ENCODE measurements around the gene PPA1.
"Not testable (repeated sequence)": the region's sequence is repeated elsewhere in the genome, so short reads cannot be mapped to it uniquely, and the experiment has no call there.

Gene PPA1

DNA sequence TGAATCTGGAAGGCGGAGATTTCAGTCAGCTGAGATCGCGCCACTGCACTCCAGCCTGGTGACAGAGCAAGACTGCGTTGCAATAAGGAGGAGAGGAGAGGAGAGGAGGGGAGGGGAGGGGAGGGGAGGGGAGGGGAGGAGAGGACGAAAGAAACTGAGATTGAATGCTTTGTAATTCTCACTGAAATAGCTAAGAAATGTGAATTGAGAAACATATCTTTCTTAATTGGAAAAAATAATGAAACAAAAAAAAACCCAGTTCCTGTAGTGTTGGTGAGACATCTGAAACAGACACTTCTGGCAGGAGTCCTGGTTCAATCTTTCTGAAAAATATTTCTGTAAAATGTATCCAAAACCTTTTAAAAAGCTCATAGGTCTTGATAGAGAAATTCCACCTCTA lies 26.5 kb downstream of the PPA1 start:
- DNase-seq = no peak

DNA sequence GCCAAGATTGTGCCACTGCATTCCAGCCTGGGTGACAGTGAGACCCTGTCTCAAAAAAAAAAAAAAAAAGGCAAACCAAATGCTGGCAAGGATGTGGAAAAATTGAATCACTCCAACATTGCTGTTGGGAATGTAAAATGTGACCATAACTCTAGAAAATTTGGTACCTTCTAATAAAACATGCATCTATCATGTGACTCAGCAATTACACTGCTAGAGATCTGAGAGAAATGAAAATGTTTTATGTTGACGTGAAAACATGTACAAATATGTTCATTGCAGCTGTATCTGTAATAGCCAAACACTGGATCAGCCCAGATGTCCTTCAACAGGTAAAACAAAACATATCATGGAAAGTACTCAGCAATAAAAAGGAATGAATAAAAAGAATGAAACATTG lies 32.1 kb downstream of the PPA1 start:
- no peak for DNase-seq

DNA sequence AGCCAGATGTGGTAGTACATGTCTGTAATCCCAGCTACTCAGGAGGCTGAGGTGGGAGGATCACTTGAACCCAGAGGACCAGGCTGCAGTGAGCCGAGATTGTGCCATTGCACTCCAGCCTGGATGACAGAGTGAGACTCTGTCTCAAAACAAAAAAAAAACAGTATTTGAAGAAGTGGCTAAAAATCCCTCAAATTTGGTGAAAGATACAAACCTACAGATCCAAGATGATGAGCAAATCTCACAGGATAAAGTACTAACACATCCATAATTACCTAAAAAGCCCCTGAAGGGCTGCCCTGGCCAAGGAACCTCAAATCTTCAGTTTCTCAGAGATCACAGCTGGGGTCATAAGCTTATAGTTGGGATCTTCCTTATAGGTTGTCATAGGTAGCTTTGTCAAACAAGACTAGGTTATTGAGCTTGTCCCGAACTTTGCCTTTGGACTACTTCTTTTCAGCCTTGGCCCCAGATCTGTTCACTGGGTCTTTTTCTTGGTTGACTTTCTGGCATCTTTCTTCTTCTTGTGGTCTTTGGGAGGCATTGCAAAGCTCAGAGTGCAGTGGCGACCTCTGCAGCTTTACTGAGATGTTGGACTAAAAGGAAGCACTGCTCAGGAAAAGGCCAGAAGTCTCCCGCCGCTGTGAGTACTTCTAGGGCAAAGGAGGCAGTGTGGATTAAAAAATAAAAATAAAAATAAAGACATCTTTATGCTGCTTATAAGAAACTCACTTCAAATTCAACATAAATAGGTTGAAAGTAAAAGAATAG lies 34.3 kb downstream of the PPA1 start:
- DNase-seq = peak in 1 of 2 experiments; percentile 18

DNA sequence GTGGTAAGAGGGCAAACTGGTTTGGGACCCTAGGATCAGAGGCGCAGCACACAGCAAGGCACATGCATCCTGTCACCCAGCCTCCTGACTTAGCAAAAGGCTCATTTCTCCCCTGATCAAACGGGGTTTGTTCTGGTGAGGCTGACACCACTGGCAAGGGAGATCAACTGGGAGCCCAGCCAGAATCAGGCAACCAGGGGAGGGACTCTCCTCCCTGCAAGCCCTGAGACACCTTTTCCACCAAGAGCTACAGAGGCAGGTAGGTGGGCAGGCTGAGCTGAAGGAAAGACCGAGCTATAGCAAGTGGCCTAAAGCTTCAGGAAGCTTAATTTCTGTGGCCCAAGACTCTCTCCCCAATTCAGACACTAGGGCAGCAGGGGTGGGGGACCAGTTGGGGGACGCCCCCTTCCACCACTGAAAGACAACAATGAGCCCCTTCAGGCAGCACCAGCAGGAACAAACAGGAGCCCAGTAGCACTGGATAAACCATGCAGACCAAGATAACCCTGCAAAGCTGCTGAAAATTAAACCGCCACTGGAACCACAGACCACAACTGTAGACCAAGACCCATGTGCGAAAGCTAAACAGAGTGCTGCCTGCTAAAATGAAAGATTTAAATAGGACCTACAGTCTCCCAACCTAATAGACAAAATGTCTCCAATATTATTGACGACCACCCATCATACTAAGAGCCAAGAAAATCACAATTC lies 35.8 kb downstream of the PPA1 start:
- DNase-seq = no peak

DNA sequence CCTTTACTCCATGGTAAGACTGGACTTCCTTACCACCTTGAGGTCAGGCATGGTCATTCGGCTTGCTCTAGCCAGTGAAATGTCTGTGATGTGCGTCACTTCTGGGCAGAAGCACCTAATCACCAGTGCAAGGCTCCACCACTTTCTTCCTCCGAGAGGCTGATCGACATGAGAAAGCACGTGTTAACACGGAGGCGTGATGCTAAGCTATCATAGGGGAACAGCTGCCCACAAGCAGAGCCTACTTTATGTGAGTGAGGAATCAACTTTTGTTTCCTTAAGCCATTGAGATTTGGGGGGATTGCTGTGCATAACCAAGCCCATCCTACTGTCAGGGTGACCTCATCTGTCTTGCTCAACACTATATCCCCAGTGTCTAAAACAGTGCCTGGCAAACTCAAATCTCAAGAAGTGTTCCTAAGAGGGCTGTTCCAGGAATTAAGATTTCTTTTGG lies 39.8 kb downstream of the PPA1 start:
- no peak for DNase-seq

DNA sequence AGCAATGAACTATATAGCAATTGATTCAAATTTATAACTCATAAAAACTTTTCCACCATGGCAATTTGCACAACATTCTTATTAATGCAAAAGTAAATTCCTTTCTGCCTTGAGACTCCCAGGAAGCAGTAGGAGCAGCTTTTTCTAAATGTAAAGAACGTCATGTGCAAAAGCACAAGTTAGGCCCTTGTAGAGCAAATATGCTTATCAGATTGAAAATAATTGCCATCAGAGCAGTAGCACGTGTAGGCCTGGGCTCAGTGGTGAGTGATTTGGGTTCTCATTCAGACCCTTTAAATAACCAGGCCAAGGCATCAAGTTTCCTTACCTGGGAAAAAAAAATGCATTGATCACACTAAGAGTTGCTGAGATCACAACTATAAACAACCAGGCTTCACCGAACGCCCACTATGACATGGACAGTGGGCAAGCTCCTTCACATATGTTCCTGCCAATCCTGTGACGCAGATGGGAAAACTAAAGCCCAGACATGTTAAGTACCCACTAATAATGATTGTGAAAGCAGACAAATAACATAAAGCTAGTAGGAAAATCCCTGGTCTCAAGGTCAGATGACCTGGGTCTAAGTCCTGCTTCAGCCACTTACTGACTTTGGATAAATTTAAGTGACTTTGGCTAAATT lies 40.8 kb downstream of the PPA1 start:
- DNase-seq = no peak

DNA sequence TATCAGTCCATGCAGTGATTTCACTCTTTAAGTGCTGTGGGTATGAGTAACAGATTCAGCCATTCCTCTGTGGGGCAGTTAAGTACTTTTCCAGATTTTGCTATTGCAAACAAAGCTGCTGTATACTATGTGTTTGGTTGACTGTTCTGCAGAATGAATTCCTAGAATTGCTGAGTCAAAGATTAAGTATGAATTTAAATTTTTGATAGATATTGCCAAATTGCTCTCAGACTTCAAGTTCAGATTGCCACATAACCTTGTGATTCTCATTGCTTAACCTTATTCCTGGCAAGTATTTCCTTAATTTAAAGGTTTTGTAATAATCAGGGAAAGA lies 41.3 kb downstream of the PPA1 start:
- no peak for DNase-seq

DNA sequence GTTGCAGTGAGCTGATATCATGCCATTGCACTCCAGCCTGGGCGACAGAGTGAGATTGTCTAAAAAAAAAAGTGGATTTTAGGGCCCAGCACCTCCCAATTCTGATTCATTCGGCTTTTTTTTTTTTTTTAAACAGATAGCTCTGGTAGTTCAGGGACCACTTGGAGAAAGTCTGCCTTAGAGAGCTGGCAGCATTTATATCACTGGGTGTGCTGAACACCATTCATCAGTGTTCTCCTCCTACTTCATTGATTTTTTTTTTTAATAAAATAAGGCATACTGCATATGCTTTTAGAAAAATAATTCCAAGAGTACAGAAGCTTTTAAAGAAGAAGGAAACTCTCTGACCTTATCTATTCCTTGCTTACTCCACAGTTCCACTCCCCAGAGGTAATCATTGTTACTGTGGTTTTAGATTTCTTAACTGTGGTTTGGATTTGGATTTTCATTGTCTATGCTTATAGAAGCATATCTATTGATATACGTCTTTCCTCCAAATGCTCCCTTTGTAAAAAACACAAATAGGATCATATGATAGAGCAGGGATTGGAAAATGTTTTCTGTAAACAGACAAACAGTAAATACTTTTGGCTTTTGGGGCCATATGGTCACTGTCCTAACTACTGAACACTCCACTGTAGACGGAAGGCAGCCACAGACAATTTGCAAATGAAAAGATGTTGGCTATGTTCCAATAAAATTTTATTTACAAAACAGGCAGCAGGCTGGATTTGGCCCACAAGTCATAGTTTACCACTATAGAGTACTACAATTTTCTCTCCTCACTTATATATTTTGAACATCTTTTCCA lies 41.9 kb downstream of the PPA1 start:
- no peak for DNase-seq

DNA sequence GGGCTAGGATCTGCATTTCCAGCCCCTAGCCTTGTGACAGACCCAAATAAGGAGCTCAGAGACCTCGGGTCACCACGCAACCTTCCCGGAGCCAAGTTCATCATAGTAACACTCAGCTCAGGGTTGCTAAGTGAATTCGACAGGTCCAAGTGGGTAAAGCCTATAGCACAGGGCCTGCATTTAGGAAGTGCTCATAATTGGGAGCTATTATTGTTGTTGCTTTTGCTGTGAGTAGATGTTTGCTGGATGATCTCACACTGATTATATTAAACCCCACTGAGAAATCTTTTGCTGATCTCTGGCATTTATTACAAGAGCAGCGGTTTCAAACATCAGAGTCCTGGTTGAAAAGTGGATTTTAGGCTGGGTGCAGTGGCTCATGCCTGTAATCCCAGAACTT lies 42.6 kb downstream of the PPA1 start:
- no peak for DNase-seq

DNA sequence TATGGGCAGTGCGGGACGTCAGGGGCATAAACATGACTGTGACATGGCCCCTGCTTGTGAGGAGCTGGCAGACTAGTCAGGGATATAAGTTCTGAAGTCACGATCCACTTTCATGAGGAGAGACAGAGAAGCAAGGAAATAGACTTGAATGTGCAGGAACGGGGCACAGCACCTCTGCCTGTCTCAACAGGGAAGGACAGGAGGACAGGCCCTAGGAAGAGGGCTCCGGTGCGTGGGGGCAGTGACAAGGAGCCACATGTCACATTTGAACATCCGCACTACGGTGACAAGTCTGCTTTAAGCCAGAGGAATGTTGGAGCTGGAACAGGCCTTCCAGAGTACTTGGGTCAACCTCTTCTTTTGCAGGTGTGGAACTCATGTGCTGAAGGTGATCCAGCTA lies 43.1 kb downstream of the PPA1 start:
- no peak for DNase-seq

DNA sequence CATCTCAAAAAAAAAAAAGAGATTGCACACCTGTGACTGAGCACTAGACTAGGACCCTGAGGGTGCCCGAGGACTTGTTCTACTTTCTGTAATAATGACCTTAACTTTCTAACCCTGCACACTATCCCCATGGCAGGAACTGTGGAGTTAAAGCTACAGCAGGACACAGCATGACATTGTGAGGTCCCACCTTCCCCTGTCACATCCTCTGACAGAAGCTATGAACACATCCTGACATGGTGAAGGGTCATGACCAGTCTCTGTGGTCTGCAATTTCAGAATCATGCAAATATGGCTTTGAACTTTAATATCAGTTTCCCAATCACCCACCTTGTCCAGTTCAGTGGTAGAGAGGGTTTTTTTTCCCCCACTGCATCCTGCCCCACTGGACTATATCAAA lies 44.5 kb downstream of the PPA1 start:
- no peak for DNase-seq

DNA sequence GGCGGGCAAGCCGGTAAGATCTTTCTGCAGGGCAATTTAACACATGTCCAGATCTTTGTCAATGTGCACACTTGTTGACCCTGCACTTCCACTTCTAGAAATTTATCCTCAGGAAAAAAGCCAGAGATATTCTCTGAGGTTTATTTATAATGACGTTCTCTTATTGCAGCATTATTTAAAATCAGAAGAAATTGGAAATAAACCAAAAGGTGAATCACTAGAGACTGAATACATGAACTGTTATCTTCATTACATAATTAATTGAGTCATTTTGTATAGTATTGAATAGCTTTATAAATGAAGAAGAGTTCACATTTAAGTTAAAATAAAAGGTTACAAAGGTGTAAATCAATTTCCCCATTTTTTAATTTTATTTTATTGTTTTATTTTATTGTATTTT lies 46.7 kb downstream of the PPA1 start:
- DNase-seq = no peak

DNA sequence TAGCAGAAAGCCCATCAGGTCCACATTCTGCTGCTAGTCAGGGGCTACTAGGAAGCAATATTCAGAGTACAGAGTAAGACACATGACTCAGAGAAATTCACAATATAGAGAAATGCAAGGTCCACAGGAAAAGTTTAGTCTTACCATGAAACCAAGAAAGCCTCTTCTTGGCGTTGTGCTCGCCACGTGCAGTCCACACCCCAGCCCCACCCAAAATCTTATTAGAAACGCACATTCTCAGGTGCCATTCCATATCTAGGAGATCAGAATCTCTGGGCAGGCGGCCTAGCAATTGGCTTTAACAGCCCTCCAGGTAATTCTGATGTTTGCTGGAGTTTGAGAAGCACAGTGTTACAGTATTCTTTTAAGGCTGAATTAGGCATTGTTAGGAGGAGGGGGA lies 47.1 kb downstream of the PPA1 start:
- DNase-seq = no peak

DNA sequence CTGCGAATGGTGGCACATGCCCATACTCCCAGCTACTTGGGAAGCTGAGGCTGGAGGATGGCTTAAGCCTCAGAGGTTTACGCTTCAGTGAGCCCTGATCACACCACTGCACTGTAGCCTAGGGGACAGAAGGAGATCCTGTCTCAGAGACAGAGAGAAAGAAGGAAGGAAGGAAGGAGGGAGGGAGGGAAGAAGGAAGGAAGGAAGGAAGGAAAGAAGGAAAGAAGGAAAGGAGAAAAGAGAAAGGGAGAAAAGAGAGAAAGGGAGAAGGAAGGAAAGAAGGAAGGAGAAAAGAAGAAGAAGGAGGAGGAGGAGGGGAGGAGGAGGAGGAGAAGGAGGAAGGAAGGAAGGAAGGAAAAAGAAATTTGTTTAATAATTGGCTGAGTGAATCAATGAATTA lies 49.9 kb downstream of the PPA1 start:
- DNase-seq = no peak

DNA sequence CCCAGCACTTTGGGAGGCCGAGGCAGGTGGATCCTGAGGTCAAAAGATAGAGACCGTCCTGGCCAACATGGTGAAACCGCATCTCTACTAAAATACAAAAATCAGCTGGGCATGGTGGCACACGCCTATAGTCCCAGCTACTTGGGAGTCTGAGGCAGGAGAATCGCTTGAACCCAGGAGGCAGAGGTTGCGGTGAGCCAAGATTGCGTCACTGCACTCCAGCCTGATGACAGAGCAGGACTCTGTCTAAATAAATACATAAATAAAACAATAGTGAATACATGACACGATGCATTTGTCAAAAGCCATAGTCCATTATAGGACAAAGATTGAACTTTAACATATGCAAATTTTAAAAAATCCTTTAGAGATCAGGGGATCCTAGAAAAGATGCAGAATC lies 54.0 kb downstream of the PPA1 start:
- DNase-seq = not testable (repeated sequence)

DNA sequence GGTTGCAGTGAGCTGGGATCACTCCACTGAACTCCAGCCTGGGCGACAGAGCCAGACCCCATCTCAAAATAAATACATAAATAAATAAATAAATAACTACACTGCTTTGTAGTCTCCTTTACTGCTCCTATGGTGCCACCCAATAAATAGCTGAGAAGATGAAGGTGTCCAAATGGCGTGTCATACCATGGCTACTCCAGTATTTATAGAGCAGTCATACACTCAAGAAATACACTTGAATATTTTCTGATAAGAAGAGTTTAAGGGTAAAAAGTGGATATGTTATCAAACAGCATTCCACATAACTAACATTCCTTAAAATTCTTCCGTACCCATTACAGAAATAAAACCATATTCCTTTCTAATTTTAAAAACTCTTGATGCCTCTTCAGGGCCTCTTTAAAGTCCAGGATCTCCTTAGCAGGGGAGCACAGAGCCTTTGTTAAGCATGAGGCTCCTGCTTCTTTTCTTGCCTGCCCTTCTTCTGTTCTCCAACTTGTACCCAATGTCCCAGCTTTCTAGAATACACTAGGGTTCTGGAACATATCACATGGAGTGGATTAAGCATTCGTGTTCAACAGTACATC lies 55.0 kb downstream of the PPA1 start:
- DNase-seq = no peak

DNA sequence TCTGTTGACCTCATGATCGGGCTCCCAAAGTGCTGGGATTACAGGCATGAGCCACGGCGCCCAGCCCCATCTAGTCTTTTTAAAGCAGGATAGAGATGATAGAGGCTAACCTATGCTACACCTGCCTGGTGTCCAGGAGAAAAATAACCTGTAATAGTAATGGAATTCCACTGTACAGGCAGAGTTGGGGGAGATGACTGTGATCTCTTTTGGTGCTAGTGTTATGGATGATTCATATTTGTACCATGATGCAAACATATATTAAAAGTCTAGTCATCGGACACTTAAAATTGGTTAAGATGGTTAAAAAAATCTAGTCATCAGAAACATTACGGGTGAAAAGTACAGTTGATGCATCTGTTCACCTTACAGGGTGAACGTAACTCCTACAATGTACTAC lies 56.8 kb downstream of the PPA1 start:
- no peak for DNase-seq

DNA sequence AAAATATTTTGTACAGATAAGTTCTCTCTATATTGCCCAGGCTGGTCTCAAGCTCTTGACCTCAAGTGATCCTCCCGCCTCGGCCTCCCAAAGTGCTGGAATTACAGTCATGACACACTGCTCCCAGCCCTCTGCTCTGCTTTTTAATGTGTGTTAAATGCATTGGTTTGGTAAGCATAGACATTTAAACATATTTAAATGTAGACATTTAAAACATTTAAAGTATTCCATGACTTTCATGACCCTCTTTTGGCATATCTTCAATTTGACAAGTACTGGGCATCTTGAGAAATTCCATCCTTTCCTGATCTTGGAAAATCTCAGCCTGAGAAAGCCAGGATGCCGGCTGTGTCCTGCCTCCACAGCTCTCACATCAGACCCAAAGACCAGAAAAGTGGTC lies 57.7 kb downstream of the PPA1 start:
- DNase-seq = no peak

DNA sequence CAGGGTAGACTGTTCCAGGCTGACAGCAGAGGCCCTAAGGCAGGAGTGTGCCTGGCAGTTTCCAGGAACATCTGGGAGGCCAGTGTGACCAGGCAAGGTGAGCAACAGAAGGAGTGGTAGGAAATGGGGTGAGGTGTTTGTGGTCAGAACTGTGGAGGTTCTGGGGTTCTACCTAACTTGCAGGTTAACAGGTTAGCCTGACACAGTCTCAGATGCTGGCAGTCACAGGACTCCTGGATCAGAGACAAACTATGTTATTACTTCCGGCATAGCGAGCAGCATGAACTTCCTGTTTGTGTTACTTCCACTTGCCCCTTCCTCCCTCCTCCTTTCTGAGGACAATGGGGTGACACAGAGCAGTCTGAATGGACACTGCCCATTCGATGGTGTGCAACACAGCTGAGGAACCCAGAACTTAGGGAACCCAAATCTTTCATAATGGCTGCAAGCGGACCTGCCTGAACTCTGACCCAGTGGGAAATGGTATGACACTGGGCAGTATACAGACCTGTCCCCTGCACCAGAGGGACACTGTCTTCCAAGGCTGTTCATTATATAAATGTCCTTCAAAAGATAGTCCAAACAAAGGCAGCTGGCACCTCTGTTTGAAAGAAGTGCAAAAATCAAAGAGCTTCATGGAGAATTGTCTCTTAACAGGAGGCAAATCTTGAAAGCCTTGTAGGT lies 59.0 kb downstream of the PPA1 start:
- DNase-seq = peak in 1 of 2 experiments; percentile 30

DNA sequence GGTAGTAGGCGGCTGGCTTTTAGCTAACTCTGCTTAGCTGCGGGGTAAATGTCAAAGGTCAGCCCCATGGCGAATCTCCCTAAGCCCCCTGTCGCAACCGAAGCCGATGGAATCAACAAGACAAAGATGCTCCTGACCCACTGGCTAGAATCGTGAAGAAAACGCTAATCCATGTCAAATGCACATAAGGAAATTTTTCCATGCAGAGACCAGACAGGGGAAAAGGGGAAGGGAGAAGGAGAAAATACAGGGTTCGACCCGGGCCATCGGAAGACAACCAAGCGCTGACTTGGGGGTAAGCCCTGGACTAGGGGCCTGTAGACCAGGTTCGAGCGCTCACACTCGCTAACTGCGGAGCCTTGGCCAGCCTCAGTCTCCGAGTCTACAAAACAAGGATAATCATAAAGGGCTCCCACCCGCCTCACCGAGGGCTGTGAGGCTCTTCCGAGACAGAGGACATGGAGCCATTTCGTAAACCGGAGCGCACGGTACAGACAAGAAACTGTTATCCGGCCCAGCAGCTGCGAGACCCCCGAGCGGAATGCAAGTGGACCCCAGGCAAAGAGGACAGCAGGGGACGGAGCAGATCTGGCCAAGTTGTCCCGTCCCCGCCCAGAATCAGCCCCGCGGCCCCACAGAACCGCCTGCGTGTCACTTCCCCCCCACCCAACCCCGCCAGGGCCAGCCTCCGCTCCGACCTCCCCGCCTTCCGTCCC lies 63.4 kb downstream of the PPA1 start:
- peak; percentile 50 to 55 for DNase-seq

DNA sequence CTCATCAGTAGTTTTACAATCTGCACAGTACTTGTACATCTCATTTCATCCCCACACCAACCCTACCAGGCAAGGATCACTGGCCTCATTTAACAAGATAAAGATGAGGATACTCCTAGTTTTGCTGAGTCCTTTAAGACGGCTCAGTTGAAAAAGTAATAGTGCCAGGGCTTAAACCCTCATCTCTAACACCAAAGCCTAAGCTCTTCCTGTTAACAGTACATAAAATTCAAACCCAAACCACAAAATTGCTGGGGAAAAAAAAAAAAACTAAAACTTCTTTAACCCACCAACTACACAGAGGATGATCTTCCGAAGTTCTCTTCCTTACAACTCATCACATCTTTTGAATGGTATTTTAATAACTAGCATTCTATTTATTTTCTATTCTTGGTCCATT lies 64.2 kb downstream of the PPA1 start:
- DNase-seq = peak in 1 of 2 experiments; percentile 24

DNA sequence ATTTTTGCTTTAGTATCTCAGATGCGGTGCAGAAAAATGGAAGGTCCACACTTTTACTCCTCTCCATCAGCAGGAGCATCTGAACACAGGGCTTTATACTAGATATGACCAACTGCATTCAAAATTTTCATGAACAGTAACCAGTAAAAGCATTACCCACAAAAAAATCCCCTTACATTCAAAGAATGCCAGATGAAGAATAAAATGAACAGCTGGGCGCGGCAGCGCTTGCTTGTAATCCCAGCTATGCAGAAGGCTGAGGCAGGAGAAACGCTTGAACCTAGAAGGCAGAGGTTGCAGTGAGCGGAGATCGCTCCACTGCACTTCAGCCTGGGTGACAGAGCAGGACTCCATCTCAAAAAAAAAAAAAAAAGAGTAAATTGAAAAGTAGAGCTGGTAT lies 66.0 kb downstream of the PPA1 start:
- DNase-seq = no peak
